CD4-positive, alpha-beta T cell treated with Interleukin-6 at 100 ng/mL for 8 hours (primary cell): ENCODE measurements around the gene PPM1B.
A peak's percentile ranks its signal among the peaks of the same experiment; 100 is the strongest.
"Not testable (repeated sequence)": the region's sequence is repeated elsewhere in the genome, so short reads cannot be mapped to it uniquely, and the experiment has no call there.

Source experiments
- DNase-seq: peaks from one replicate; pipeline ENCODE4 v3.0.0-alpha.2; 2020; ENCODE audit warnings: mixed read lengths, low spot score

PPM1B gene

DNA sequence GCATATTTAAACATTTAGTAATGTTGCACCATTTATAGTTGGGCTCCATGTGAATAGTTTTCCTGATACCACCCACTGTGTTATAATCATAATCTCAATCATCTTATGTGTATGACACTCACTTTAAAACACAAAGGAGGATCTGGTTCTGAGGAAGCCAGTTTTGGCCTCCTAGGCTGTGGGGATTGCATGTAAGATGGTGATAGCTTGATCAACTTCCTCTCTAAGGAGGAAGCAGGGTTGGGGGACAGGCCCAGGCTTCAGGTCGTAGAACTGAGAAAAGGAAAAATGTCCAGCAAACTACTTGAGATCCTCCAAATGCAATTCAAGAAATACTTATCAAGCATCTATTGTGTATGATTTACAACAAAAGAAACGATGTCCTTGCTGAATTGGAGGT lies 4.9 kb upstream of the PPM1B start:
- no peak for DNase-seq

- no peak for DNase-seq
Observed at GRCh38 chr2:44164617-44165016, 4.1 kb upstream of the PPM1B start.

DNA sequence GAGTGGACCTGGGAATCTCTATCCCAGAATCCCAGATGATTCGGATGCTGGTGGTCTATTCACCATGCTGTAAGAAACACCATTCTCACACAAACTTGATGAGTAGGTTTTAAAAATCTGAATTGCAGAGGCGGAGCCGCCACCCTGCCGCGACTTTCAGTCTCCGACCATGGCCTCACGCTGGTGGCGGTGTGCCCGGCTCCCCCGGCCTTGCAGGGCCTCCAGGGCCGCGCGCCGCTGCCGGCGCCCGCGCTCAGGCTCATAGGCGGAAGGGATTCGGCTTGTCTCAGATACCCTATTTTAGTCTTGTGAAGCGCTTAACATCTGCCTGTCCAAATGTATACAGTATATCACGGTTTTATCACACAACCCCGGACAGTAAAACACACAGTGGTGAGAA lies 2.6 kb upstream of the PPM1B start:
- no peak for DNase-seq

DNA sequence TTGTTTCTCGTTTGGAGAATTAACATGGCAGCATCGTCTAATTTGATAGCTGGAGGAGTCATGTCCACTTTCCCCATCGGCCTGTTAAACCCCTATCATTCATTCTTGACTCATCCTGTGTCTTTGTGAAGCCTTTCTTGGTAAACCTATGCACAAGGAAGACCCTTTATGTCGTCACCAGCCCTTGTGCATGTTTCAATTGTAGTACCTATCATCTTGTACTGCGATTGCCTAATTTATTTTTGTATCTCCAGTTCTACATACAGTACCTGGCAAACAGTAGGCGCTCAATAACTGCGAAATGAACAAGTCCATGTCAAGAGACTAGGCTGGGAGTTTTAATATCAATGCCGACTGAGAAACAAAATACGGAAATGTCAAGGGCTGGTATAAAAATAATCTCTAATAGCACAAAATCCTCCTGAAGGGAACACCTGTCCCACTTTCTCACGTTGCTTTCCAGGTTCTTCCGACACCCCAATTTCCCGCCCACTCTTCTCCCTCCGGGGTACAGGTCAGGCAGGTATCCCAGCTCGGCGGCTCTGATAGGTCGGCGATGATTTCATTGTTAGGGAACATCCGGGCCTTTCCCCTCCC lies 1.3 kb upstream of the PPM1B start:
- DNase-seq = no peak

- DNase-seq = peak; percentile 100
Observed at GRCh38 chr2:44167908-44168680, 581 bp upstream of the PPM1B start.

DNA sequence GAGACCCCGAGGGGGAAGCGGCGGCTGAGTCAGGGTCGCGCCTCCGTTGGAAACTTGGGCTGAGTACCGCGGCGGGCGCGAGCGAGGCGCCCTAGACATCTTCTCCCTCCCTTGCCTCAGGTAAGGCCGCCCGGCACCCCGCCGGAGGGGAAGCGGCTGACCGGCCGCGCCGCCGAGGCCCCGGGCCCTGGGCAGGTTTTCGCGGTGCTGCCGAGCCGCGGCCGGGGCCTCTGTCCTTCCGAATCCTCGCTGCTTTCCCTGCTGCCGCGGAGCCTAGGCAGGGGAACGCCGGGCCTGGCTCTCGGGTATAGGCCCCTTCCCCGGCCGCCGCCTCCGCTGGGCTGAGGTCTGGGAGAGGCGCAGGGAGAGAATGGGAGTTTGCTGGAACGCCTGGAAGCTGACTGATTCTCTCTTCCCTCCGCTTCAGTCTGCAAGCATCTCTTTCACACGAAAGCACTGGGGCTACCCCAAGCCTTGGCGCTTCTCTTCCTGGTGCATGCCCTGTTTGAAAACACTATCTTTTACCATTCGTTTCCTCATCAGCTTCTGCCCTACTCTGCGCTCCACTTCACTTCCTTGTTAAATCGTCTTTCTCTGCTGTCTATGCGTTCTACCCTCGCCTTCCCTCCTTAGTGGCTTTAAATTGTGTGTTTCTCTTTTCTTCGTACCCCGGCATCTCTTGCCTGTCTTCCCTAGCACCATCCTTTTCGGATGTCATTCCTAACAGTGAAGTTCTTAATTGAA lies 652 bp downstream of the PPM1B start:
- DNase-seq = peak; percentile 54

- DNase-seq = no peak
Observed at GRCh38 chr2:44170311-44170717, 1.6 kb downstream of the PPM1B start.

DNA sequence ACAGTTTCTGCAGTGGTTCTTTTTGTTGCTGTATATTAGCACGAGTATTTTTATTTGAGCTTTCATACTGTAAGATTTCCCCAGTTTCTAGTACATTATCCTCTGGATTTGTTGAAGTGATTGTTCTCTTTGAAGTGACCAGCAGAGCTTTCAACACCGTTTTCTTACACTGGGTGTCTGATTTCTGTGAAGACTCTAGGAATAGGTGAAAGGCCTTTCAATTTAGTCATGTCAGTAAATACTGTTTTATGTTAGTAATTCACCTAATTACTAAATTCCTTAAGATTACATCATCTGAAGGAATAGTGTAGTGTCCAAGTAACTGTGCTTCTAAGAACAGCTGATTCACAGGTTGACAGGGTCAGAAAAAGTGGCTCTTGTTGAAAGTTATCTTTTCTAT lies 2.3 kb downstream of the PPM1B start:
- DNase-seq = no peak

- not testable (repeated sequence) for DNase-seq
Observed at GRCh38 chr2:44171442-44171841, 2.8 kb downstream of the PPM1B start.

- DNase-seq = no peak
Observed at GRCh38 chr2:44172576-44172975, 3.9 kb downstream of the PPM1B start.

GRCh38 chr2:44178950-44179349 lies 10.3 kb downstream of the PPM1B start:
- DNase-seq = no peak

GRCh38 chr2:44181648-44182047 lies 13.0 kb downstream of the PPM1B start:
- DNase-seq = no peak

- DNase-seq = peak; percentile 9
Observed at GRCh38 chr2:44184106-44184505, 15.4 kb downstream of the PPM1B start.

DNA sequence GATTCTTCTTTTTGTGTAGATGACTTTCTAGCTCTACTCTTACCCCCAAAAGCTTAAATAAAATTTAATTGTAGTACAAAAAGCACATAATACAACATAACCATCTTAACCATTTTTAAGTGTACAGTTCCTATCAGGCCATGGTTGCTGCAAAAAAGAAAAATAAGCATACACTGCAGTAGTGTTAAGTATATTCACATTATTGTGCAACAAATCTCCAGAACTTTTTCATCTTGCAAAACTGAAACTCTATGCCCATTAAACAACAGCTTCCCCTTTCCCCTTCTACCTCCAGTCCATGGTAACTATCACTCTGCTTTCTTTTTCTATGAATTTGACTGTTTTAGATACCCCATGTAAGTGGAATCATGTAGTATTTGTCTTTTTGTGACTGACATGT lies 18.1 kb downstream of the PPM1B start:
- DNase-seq = no peak

GRCh38 chr2:44187251-44187650 lies 18.6 kb downstream of the PPM1B start:
- DNase-seq = no peak

DNA sequence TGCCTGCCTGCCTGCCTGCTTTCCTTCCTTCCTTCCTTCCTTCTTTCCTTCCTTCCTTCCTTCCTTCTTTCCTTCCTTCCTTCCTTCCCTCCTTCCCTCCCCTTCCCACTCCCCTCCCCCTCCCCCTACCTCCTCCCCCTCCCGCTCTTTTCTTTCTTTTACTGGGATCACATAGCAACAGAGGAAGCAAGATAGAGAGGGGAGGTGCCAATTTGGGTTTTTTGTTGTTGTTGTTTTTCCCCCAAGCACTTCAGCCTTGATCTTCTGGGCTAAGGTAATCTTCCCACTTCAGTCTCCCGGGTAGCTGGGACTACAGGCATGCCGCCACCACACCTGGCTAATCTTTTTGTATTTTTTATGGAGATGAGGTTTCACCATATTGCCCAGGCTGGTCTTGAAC lies 20.0 kb downstream of the PPM1B start:
- no peak for DNase-seq

DNA sequence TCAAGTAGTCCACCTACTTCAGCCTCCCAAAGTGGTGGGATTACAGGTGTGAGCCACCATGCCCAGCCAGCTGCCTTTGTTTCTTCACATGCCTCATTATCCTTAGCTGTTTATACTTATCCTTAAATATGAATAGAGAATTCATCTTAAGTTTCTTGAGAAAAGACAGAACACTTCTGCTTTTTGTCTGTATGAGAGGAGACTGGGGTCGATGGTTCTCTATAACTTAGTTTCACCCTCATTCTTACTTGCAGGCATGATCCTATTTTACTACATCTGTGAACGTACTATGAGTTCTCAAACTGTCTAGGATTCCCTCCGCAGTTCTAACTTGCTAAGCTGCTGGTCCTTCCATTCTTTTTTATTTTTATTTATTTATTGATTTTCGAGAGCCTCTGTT lies 20.4 kb downstream of the PPM1B start:
- no peak for DNase-seq

DNA sequence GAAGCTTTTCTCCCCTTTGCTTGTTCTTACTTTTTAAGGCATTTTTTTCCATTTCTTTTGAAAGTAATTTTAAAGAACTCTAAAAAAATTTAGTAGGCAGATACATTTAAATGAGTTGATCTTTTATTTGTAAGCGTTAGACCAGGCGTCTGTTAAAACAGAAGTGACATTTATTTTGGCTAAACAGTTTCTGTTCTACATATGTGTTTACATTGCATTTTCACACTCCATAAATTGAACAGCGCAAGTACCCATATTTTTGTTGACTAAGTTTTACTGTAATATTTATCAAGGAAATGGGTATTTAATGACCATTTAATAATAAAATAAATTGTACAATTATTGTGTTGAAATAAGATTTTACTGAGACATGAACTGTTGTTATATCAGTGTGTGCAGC lies 21.9 kb downstream of the PPM1B start:
- no peak for DNase-seq

DNA sequence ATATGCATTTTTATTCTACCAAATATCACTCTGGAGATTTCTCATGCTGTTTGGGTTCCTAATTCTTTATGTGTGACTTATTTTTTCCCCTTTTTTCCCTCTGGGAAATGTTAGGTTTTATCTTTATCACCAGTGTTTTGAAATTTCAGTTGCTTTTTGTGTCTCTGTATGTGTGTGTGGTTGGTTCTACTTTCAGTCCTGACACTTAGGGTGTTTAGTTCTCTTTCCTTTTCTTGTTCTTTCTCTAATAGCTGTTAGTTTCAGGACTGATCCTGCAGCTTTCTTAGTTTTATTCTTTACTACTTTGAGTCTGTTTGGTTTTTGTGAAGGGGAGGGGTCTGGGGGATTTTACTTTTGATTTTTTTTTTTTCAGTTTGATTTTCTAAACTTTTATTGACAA lies 23.1 kb downstream of the PPM1B start:
- DNase-seq = no peak

- DNase-seq = no peak
Observed at GRCh38 chr2:44192646-44193045, 24.0 kb downstream of the PPM1B start.

DNA sequence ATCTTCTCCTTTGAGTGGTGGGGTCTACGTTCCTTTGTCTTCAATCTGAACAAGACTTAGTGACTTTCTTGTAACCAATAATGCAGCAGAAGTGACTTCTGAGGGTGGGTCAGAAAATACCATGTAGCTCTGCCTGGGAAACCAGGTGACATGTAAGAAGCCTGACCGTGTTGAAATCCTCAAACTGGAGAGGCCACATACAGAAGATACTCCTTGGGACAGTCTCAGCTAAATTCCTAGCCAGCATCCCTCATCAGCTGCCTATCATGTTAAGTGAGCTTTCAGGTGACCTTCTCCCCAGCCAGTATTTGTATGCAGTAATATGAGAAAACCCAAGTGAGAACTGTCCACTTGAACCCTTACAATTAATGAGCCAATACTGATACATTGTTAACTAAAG lies 27.0 kb downstream of the PPM1B start:
- DNase-seq = no peak

DNA sequence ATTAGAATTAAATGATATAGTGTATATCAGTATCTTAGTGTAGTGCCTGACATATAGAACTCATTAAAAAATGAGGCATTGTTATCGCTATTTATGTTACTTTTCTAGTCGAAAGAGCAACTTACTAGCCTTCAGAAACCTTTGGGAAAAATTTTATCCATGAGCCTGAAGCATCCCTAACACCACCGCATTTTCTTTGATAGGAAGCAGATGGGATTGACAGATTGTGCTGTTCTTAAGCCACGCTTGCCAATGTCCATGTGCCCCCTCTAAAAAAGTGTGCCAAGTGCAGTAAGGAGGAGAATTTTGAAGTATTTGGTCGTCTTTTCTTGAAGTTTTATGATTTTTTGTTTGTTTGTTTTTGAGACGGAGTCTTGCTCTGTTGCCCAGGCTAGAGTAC lies 29.1 kb downstream of the PPM1B start:
- no peak for DNase-seq

DNA sequence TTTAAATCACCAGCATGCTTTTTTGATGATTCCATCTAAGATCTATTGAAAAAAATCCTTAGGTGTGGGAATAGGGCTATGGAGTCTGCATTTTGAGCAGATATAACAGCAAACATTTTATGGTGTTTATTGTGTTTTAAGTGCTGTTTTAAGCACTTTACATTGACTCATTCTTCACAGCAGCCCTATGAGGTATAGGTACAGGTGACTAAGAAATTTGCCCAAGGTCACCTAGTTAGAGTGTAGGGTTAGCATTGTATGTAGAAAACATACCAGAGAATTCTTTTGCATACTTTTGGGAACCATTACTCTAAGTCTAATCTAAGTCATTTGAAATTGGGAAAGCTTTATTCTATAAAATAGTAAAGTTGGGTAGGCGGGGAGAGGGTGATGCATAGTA lies 31.3 kb downstream of the PPM1B start:
- DNase-seq = no peak
